ENCODE data around the gene WSCD2.

Gene WSCD2

GRCh38 chr12:108131035-108131434, 1.9 kb downstream of the WSCD2 start:
- no peak for DNase-seq

- no peak for DNase-seq
Measured at GRCh38 chr12:108131657-108132126, 2.6 kb downstream of the WSCD2 start.

- no peak for DNase-seq
Measured at GRCh38 chr12:108133482-108133881, 4.4 kb downstream of the WSCD2 start.

GRCh38 chr12:108134744-108135143, 5.7 kb downstream of the WSCD2 start:
- DNase-seq: no peak

- DNase-seq: no peak
Measured at GRCh38 chr12:108135627-108136026, 6.5 kb downstream of the WSCD2 start.

- DNase-seq: no peak
Measured at GRCh38 chr12:108136697-108137096, 7.6 kb downstream of the WSCD2 start.

GRCh38 chr12:108139454-108139853, 10.4 kb downstream of the WSCD2 start:
- no peak for DNase-seq

GRCh38 chr12:108140501-108140900, 11.4 kb downstream of the WSCD2 start:
- DNase-seq: no peak

- DNase-seq: no peak
Measured at GRCh38 chr12:108141600-108142130, 12.6 kb downstream of the WSCD2 start.

GRCh38 chr12:108143144-108143543, 14.1 kb downstream of the WSCD2 start:
- no peak for DNase-seq

- DNase-seq: no peak
Measured at GRCh38 chr12:108144080-108144479, 15.0 kb downstream of the WSCD2 start.

- no peak for DNase-seq
Measured at GRCh38 chr12:108145011-108145410, 15.9 kb downstream of the WSCD2 start.

- no peak for DNase-seq
Measured at GRCh38 chr12:108146035-108146893, 17.2 kb downstream of the WSCD2 start.

- no peak for DNase-seq
Measured at GRCh38 chr12:108147279-108147678, 18.2 kb downstream of the WSCD2 start.

- no peak for DNase-seq
Measured at GRCh38 chr12:108148521-108149074, 19.5 kb downstream of the WSCD2 start.

- no peak for DNase-seq
Measured at GRCh38 chr12:108150436-108150835, 21.3 kb downstream of the WSCD2 start.

GRCh38 chr12:108151533-108152169, 22.6 kb downstream of the WSCD2 start:
- no peak for DNase-seq

GRCh38 chr12:108152170-108152538, 23.1 kb downstream of the WSCD2 start:
- no peak for DNase-seq

GRCh38 chr12:108156717-108157116, 27.6 kb downstream of the WSCD2 start:
- DNase-seq: no peak

- no peak for DNase-seq
Measured at GRCh38 chr12:108157870-108158459, 28.9 kb downstream of the WSCD2 start.

- DNase-seq: no peak
Measured at GRCh38 chr12:108162207-108162606, 33.1 kb downstream of the WSCD2 start.

GRCh38 chr12:108166505-108166904, 37.4 kb downstream of the WSCD2 start:
- DNase-seq: no peak

GRCh38 chr12:108167974-108168373, 38.9 kb downstream of the WSCD2 start:
- DNase-seq: no peak

Measured in NCI-H446 (cell line).